Inflammatory macrophage treated with lipopolysaccharide for 1 hour (primary cell): ENCODE results near the gene MT1E.
"Not testable (repeated sequence)": the region's sequence is repeated elsewhere in the genome, so short reads cannot be mapped to it uniquely, and the experiment has no call there.

Source experiments
- DNase-seq, 2 donors: peaks; one replicate each; pipeline ENCODE4 v3.0.0-alpha.2; 2020 to 2022

Gene MT1E

GRCh38 chr16:56647641-56648431 lies 22.3 kb downstream of the MT1E start:
- DNase-seq = no peak

DNA sequence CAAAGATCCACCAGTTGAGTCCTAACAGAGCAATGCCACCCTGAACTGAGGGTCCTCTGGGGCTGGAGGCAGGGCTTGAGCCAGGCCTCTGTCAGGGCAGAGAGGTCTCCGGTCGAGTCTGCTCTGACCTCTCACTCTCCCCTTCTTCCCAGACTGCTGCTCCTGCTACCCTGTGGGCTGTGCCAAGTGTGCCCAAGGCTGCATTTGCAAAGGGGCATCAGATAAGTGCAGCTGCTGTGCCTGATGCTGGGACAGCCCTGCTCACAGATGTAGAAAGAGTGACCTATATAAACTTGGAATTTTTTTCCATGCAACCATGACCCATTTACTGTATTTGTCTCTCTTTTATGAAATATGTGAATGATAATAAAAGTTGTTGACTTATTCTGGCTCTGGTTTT lies 23.7 kb downstream of the MT1E start:
- DNase-seq = no peak

- no peak for DNase-seq
Observed at GRCh38 chr16:56649820-56650219, 24.2 kb downstream of the MT1E start.

GRCh38 chr16:56651586-56651985 lies 26.0 kb downstream of the MT1E start, which contains the start of gene MT1B:
TSS of gene MT1B (plus strand) at chr16:56651886. CDS start at chr16:56651954, 68 bp downstream.
- no peak for DNase-seq

- DNase-seq = no peak
Observed at GRCh38 chr16:56652600-56652999, 27.0 kb downstream of the MT1E start.

GRCh38 chr16:56653218-56653617 lies 27.6 kb downstream of the MT1E start:
- DNase-seq = no peak

GRCh38 chr16:56657555-56658326 lies 32.2 kb downstream of the MT1E start, which contains the start of gene MT1F:
TSS of gene MT1F (plus strand) at chr16:56657959. CDS start at chr16:56658059, 100 bp downstream.
- peak; percentile 71 to 75 for DNase-seq

DNA sequence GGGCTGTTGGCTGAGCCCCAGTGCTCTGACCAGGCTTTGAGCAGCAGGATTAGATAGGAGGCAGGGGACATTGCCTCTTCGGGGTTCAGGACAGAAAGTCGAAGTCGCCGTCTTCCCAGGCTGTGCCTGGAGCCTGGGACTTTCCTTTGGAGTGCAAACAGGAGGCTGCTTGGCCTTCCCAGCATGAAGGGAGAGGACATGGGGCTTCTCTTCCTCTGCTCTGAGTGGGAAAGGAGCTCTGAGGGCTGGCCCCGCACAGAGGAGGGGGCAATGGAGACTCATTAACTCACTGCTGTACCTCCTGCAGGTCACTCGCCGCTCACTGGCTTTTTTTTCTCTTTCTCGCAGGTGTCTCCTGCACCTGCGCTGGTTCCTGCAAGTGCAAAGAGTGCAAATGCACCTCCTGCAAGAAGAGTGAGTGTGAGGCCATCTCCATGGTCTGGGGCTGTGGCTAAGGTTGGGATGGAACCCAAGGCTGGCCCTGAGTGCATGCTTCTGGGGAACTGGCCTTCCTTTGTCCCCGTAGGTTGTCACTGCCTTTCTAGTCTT lies 32.8 kb downstream of the MT1E start:
- DNase-seq = no peak

GRCh38 chr16:56662357-56663354 lies 37.1 kb downstream of the MT1E start:
- DNase-seq = no peak

GRCh38 chr16:56664506-56664905 lies 38.9 kb downstream of the MT1E start:
- DNase-seq = no peak

GRCh38 chr16:56665286-56666261 lies 40.0 kb downstream of the MT1E start:
- DNase-seq = not testable (repeated sequence)

- peak; percentile 62 to 72 for DNase-seq
Observed at GRCh38 chr16:56667581-56668571, 42.3 kb downstream of the MT1E start, which contains the start of gene MT1G. TSS of gene MT1G (minus strand) at chr16:56668065. CDS start at chr16:56667993, 72 bp downstream.

DNA sequence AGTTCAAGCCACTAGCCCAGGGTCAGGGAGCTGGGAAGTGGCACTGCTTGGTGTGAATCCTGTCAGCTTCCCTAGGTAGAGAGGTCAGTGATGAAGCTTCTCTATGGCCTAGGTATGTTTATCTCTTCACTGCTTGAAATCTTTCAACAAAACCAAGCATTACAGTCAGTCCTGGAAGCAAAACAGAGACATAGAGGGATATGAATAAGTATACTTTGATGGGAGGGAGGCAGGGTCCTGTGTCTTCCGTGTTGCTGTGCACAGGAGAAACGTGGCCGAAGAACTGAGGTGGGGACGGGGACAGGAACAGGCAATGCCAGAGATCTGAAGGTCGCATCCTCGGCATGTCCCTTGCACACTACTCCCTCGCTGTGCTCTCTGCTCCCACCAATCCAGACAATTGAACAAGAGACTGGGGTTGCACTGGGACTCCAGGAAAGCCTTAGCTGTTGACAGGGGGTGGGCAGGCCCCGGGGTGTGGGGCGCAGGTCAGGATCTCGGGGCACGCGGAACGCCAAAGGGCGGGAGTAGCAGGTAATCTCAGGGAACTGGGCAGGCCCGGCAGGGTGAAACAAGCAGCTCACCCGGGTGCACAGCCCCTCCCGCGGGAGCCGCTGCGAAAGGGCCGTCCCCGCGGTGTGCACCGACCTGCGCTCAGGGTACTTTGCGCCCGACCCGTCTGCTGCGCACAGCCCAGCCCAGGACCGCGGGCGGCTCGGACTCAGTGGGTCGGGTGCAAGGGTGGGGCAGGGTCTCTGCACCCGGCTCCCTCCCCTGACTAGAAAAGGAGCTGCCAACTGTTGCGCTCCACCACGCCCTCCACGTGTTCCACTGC lies 43.6 kb downstream of the MT1E start, which contains the start of gene MT1H:
Gene MT1H (plus strand): TSS at position 810 of the 835 bp plus-strand sequence. CDS start 71 bp downstream, outside the sequence.
- DNase-seq = no peak

DNA sequence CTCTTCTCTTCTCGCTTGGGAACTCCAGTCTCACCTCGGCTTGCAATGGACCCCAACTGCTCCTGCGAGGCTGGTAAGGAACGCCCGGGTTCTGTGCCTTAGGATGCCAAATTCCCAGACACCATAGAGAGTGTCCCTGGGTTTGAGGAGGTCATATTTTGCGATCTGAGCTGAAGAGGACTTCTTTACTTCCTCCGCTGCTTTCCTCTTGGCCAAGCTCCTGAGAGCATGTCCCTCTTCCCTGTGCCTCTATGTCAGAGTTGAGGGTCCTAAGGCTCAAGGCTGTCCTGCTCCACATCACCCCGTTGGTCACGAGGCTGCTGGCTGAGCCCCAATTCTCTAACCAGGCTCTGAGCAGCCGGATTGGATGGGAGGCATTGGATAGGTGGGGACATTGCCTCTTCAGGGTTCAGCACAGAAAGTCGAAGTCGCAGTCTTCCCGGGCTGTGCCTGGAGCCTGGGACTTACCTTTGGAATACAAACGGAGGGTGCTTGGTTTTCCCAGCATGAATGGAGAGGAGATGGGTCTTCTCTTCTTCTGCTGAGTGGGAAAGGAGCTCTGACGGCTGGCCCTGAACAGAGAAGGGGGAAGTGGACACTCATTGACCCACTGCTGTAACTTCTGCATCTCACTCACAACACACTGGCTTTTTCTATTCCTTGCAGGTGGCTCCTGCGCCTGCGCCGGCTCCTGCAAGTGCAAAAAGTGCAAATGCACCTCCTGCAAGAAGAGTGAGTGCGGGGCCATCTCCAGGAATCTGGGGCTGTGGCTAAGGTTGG lies 44.4 kb downstream of the MT1E start:
- DNase-seq = peak in 1 of 2 donors; percentile 28

GRCh38 chr16:56670620-56670934 lies 45.0 kb downstream of the MT1E start:
- DNase-seq = no peak

- DNase-seq = peak; percentile 86 to 87
Observed at GRCh38 chr16:56671691-56672090, 46.1 kb downstream of the MT1E start.

- not testable (repeated sequence) for DNase-seq
Observed at GRCh38 chr16:56672171-56672570, 46.6 kb downstream of the MT1E start.
